SK-N-SH (cell line): Measurements from ENCODE around the gene ANTKMT. TPM values are rescaled to one million over a fixed set of nuclear protein-coding genes. Genes with fewer than 3 reads are reported as not detected.

Experiments used
- CTCF ChIA-PET: fragments of 300-600, 350-600 bp; formaldehyde crosslinking; extraction: SDS; loops from one replicate; lab custom pipeline; 2021; lab: Yijun Ruan, JAX
- POLR2A ChIA-PET: fragments of 350-600 bp; sonication (Branson Sonifier 250); formaldehyde crosslinking; extraction: SDS; loops from one replicate; lab custom pipeline; 2020; ENCODE audit warnings: antibody characterized with exemption, inconsistent platforms; lab: Yijun Ruan, JAX
- DNase-seq: peaks from one replicate; pipeline ENCODE4 v3.0.0; 2012
- H2AFZ ChIP-seq: fragments of 200-600 bp; sonication (generic); 2 replicates; pipeline ENCODE4 v1.8.1; 2016; ENCODE audit warnings: antibody characterized with exemption, mild to moderate bottlenecking, low read depth
- H3F3A ChIP-seq: fragments of 200-600 bp; sonication (generic); replicated peaks from 2 replicates; pipeline ENCODE3; 2016; ENCODE audit warnings: antibody characterized with exemption, mild to moderate bottlenecking; ENCODE audit not compliant: insufficient read depth
- H3K27ac ChIP-seq, 2 experiments: fragments of 200-500 bp in 1 of 2; fragments of 200-600 bp in 1 of 2; sonication (Bioruptor generic) in 1 of 2; sonication (generic), shearing (Covaris generic) in 1 of 2; 2 replicates each; pipeline versions ENCODE4 v1.5.1 to v1.6.1; 2014 to 2016; ENCODE audit warnings: low read depth in 2 of 2, inconsistent platforms in 1 of 2, low read length in 1 of 2, mild to moderate bottlenecking in 1 of 2, mixed read lengths in 1 of 2
- H3K27me3 ChIP-seq: fragments of 200-600 bp; sonication (generic), shearing (Covaris generic); 2 replicates; pipeline ENCODE4 v1.6.1; 2016; ENCODE audit warnings: mixed run types; ENCODE audit not compliant: insufficient read depth
- H3K36me3 ChIP-seq, 2 experiments: fragments of 200-500 bp in 1 of 2; fragments of 200-600 bp in 1 of 2; sonication (Bioruptor generic) in 1 of 2; sonication (generic) in 1 of 2; replicated peaks in 1 of 2; 2 replicates each; pipeline versions ENCODE3 to v1.5.1; 2014 to 2016; ENCODE audit warnings: low read length in 1 of 2, mild to moderate bottlenecking in 1 of 2; ENCODE audit not compliant: insufficient read depth in 2 of 2, control insufficient read depth in 1 of 2
- H3K4me1 ChIP-seq, 2 experiments: fragments of 200-500 bp in 1 of 2; fragments of 200-600 bp in 1 of 2; sonication (Bioruptor generic) in 1 of 2; sonication (generic), shearing (Covaris generic) in 1 of 2; 2 replicates each; pipeline versions ENCODE4 v1.5.1 to v1.6.1; 2014 to 2016; ENCODE audit warnings: low read depth in 1 of 2, low read length in 1 of 2, mixed run types in 1 of 2; ENCODE audit not compliant: insufficient read depth in 2 of 2, control insufficient read depth in 1 of 2
- H3K4me2 ChIP-seq: fragments of 200-600 bp; sonication (generic), shearing (Covaris generic); 2 replicates; pipeline ENCODE4 v1.6.1; 2017; ENCODE audit warnings: mixed run types
- H3K4me3 ChIP-seq, 2 experiments: fragments of 200-500 bp in 1 of 2; fragments of 200-600 bp in 1 of 2; sonication (Bioruptor generic) in 1 of 2; sonication (generic), shearing (Covaris generic) in 1 of 2; 2 replicates each; pipeline versions ENCODE4 v1.5.1 to v1.8.1; 2014 to 2016; ENCODE audit warnings: low read depth in 2 of 2, inconsistent platforms in 1 of 2, low read length in 1 of 2, mild to moderate bottlenecking in 1 of 2, mixed read lengths in 1 of 2, moderate library complexity in 1 of 2
- H3K79me2 ChIP-seq: fragments of 200-600 bp; sonication (generic); 2 replicates; pipeline ENCODE4 v1.8.1; 2017; ENCODE audit warnings: mild to moderate bottlenecking; ENCODE audit not compliant: insufficient read depth
- H3K9ac ChIP-seq: fragments of 200-600 bp; sonication (generic); 2 replicates; pipeline ENCODE4 v1.6.1; 2017; ENCODE audit warnings: mixed run types
- H3K9me2 ChIP-seq: fragments of 200-600 bp; sonication (generic); 2 replicates; pipeline ENCODE4 v1.6.1; 2017; ENCODE audit warnings: mixed run types
- H3K9me3 ChIP-seq: fragments of 200-600 bp; sonication (generic); 2 replicates; pipeline ENCODE4 v1.6.1; 2017; ENCODE audit warnings: mixed run types, mild to moderate bottlenecking, moderate library complexity
- H4K20me1 ChIP-seq: fragments of 200-600 bp; sonication (generic); 2 replicates; pipeline ENCODE4 v1.6.1; 2017; ENCODE audit warnings: mild to moderate bottlenecking, mixed run types; ENCODE audit not compliant: insufficient read depth
- CTCF ChIP-seq: fragments of 200-600 bp; sonication (generic); IDR thresholded peaks from 2 replicates; pipeline ENCODE4 v1.6.1; 2017; ENCODE audit warnings: antibody characterized with exemption, mild to moderate bottlenecking, moderate library complexity
- FOSL2 ChIP-seq: IDR thresholded peaks from 2 replicates; pipeline ENCODE4 v1.4.0; 2012; ENCODE audit warnings: low read depth, mild to moderate bottlenecking, moderate library complexity, borderline replicate concordance
- FOXJ3 ChIP-seq: sonication (generic); formaldehyde crosslinking; IDR thresholded peaks from 2 replicates; pipeline ENCODE4 v1.5.1; 2020; ENCODE audit warnings: mild to moderate bottlenecking, missing genetic modification reagents
- FOXM1 ChIP-seq: IDR thresholded peaks from 2 replicates; pipeline ENCODE4 v1.4.0; 2012; ENCODE audit warnings: low read depth, mild to moderate bottlenecking
- GABPA ChIP-seq: IDR thresholded peaks from 2 replicates; pipeline ENCODE4 v1.4.0; 2012; ENCODE audit warnings: low read depth, mild to moderate bottlenecking
- MXI1 ChIP-seq: IDR thresholded peaks from 2 replicates; pipeline ENCODE4 v1.6.1; 2012; ENCODE audit warnings: mild to moderate bottlenecking, low read depth, low read length, improper control_type of control experiment
- NFIC ChIP-seq: IDR thresholded peaks from 2 replicates; pipeline ENCODE4 v1.4.0; 2012; ENCODE audit warnings: borderline replicate concordance
- NRF1 ChIP-seq: IDR thresholded peaks from 2 replicates; pipeline ENCODE4 v1.6.1; 2012; ENCODE audit warnings: low read depth, mild to moderate bottlenecking, low read length
- POLR2AphosphoS5 ChIP-seq: IDR thresholded peaks from 2 replicates; pipeline ENCODE4 v1.6.1; 2012; ENCODE audit warnings: low read depth, low read length
- RXRA ChIP-seq: IDR thresholded peaks from 2 replicates; pipeline ENCODE4 v1.4.0; 2012; ENCODE audit warnings: low read depth, mild to moderate bottlenecking, borderline replicate concordance
- USF2 ChIP-seq: fragments of 150-350 bp; IDR thresholded peaks from 2 replicates; pipeline ENCODE4 v1.6.1; 2017; ENCODE audit warnings: antibody characterized with exemption, low read length, low read depth, borderline replicate concordance
- ZBTB33 ChIP-seq: IDR thresholded peaks from 2 replicates; pipeline ENCODE4 v1.4.0; 2012; ENCODE audit warnings: low read depth, borderline replicate concordance
- WGBS: methylation state at CpG from one replicate; pipeline ENCODE4 v1.1.6; 2017; ENCODE audit warnings: low lambda C conversion rate; 5-methylcytosine and 5-hydroxymethylcytosine counted together
- polyA plus RNA-seq, 3 experiments: library from polyadenylated mRNA; depleted of rRNA; stranded (reverse); fragments of >200 nt; gene quantifications; 2 replicates each; pipeline ENCODE4 v1.2.3, GENCODE V29; 2012

The ANTKMT gene
- polyA plus RNA-seq, 1 of the 3 experiments (the other 2 are of a cell fraction): 57.4 TPM

- no peak overlapping the region for H3K4me2 ChIP-seq
- no peaks in the 10 kb centered on the region for H4K20me1 ChIP-seq
- H3K27me3 ChIP-seq: no peaks in the 10 kb centered on the region
- H3K4me3 ChIP-seq: no peak overlapping the region
- TF ChIP-seq RXRA: no peak
- TF ChIP-seq POLR2AphosphoS5: no peak
- no peak for TF ChIP-seq NFIC
- no peak for TF ChIP-seq GABPA
- H3K9me3 ChIP-seq: no peaks in the 10 kb centered on the region
- POLR2A ChIA-PET: no interaction called here
- H3K36me3 ChIP-seq: peaks cover 0 to 40% of the 10 kb centered on the region in 2 experiments
- H2AFZ ChIP-seq: no peak overlapping the region
- no peak overlapping the region for H3K9ac ChIP-seq
- WGBS: 98% methylated on average over 15 of the region's 25 CpGs
- H3K79me2 ChIP-seq: peaks cover 9% of the 10 kb centered on the region
- H3K27ac ChIP-seq: no peak overlapping the region
- no peak for DNase-seq
- CTCF ChIA-PET: interaction anchor here (20.3 kb wide), 1 partner anchor 22 kb away, joined by 358 read pairs; the partner anchor contains the start of genes ANTKMT, FBXL16 and METRN
- peaks cover 0 to 8% of the 10 kb centered on the region in 2 experiments; a peak in 1 of 4 replicates for H3K4me1 ChIP-seq
- peaks cover 4% of the 10 kb centered on the region for H3F3A ChIP-seq
- H3K9me2 ChIP-seq: no peaks in the 10 kb centered on the region
Measured at GRCh38 chr16:734981-735881, 14.3 kb downstream of the ANTKMT start.

- no peak for DNase-seq
- TF ChIP-seq FOXJ3 (CRISPR knock-in tag) (no peak), FOSL2 (no peak)
- Histone ChIP-seq H3K9me3 (no peaks in the 10 kb centered on the region), H3K27me3 (no peaks in the 10 kb centered on the region), H3K9me2 (no peaks in the 10 kb centered on the region), H3K79me2 (peaks cover 14% of the 10 kb centered on the region), H2AFZ (no peak overlapping the region), H4K20me1 (no peaks in the 10 kb centered on the region), H3K36me3 (peaks cover 0 to 40% of the 10 kb centered on the region in 2 experiments), H3K4me1 (peaks cover 0 to 8% of the 10 kb centered on the region in 2 experiments; a peak in 1 of 4 replicates), H3K4me2 (no peak overlapping the region), H3F3A (peaks cover 4% of the 10 kb centered on the region), H3K27ac (no peak overlapping the region), H3K4me3 (no peak overlapping the region), H3K9ac (no peak overlapping the region)
- CTCF ChIA-PET: interaction anchor here (2.2 to 20.3 kb wide), 2 partner anchors 9 to 23 kb away, joined by 6 to 358 read pairs; partner anchors contain the start of genes ANTKMT, FBXL16 and METRN
- 92% methylated on average over 11 of the region's 13 CpGs for WGBS
- POLR2A ChIA-PET: no interaction called here
Measured at GRCh38 chr16:735982-736453, 15.1 kb downstream of the ANTKMT start.

GRCh38 chr16:736936-737481 lies 16.1 kb downstream of the ANTKMT start:
- Histone ChIP-seq H3K4me2 (no peak overlapping the region), H3K4me3 (no peak overlapping the region), H3K27ac (no peak overlapping the region), H2AFZ (no peak overlapping the region), H3K36me3 (peaks cover 0 to 37% of the 10 kb centered on the region in 2 experiments), H3K27me3 (no peaks in the 10 kb centered on the region), H4K20me1 (no peaks in the 10 kb centered on the region), H3F3A (peaks cover 4% of the 10 kb centered on the region), H3K4me1 (peaks cover 0 to 10% of the 10 kb centered on the region in 2 experiments; a peak in 1 of 4 replicates), H3K9ac (no peak overlapping the region), H3K9me3 (no peaks in the 10 kb centered on the region), H3K9me2 (no peaks in the 10 kb centered on the region), H3K79me2 (peaks cover 14% of the 10 kb centered on the region)
- 96% methylated on average over 29 of the region's 29 CpGs for WGBS
- POLR2A ChIA-PET: interaction anchor here (0.9 kb wide), 1 partner anchor 8 kb away, joined by 3 read pairs; no protein-coding TSS in a partner anchor
- DNase-seq: no peak
- TF ChIP-seq CTCF: no peak
- TF ChIP-seq ZBTB33: no peak
- TF ChIP-seq FOXM1: no peak
- no peak for TF ChIP-seq NRF1
- TF ChIP-seq RXRA: no peak
- no peak for TF ChIP-seq MXI1
- TF ChIP-seq FOXJ3 (CRISPR knock-in tag): no peak
- no peak for TF ChIP-seq USF2
- CTCF ChIA-PET: interaction anchor here (0.6 to 20.3 kb wide), 3 partner anchors 8 to 55 kb away, joined by 3 to 358 read pairs (median 6); partner anchors contain the start of genes ANTKMT, FBXL16 and METRN
